ENCODE results near the gene HSPA12A. TPM values are rescaled to one million over a fixed set of nuclear protein-coding genes. Genes with fewer than 3 reads are reported as not detected.

HSPA12A gene
- total and polyA plus RNA-seq, 4 donors: 2.0 to 9.8 (median 5.0) TPM

GRCh38 chr10:116688241-116688711 is 54.1 kb downstream of the HSPA12A start:
- Histone ChIP-seq H3K4me1 (ENCODE audit: control insufficient read depth in 5 of 5, insufficient read depth in 5 of 5, low read length in 5 of 5) (peaks cover 0 to 30% (median 14%) of the 10 kb centered on the region in 5 donors), H3K27ac (ENCODE audit: low read depth in 1 of 2, low read length in 1 of 2) (peak overlapping the region in 1 of 2 donors; percentile 24), H3K36me3 (ENCODE audit: control insufficient read depth in 4 of 4, insufficient read depth in 4 of 4, low read length in 4 of 4) (no peaks in the 10 kb centered on the region), H3K4me3 (no peak overlapping the region), H3K9me3 (ENCODE audit: control insufficient read depth in 4 of 4, insufficient read depth in 3 of 4, low read length in 3 of 4) (no peaks in the 10 kb centered on the region), H3K9ac (ENCODE audit: insufficient read depth in 1 of 2, low read length in 2 of 2) (no peak overlapping the region), H3K27me3 (ENCODE audit: control insufficient read depth in 3 of 3, insufficient read depth in 3 of 3, low read length in 2 of 3) (no peaks in the 10 kb centered on the region)
- WGBS, 2 donors: 28 to 37% methylated on average over 7 of the region's 7 CpGs
- TF ChIP-seq, protein P1, sequence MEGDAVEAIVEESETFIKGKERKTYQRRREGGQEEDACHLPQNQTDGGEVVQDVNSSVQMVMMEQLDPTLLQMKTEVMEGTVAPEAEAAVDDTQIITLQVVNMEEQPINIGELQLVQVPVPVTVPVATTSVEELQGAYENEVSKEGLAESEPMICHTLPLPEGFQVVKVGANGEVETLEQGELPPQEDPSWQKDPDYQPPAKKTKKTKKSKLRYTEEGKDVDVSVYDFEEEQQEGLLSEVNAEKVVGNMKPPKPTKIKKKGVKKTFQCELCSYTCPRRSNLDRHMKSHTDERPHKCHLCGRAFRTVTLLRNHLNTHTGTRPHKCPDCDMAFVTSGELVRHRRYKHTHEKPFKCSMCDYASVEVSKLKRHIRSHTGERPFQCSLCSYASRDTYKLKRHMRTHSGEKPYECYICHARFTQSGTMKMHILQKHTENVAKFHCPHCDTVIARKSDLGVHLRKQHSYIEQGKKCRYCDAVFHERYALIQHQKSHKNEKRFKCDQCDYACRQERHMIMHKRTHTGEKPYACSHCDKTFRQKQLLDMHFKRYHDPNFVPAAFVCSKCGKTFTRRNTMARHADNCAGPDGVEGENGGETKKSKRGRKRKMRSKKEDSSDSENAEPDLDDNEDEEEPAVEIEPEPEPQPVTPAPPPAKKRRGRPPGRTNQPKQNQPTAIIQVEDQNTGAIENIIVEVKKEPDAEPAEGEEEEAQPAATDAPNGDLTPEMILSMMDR (IDR thresholded peaks at IDR 0.05; ENCODE audit: control extremely low read depth, extremely low read depth): no peak
- ATAC-seq (ENCODE audit: insufficient read depth, low FRiP score): no peak
- DNase-seq: peak; percentile 31 to 75 (median 69)

DNA sequence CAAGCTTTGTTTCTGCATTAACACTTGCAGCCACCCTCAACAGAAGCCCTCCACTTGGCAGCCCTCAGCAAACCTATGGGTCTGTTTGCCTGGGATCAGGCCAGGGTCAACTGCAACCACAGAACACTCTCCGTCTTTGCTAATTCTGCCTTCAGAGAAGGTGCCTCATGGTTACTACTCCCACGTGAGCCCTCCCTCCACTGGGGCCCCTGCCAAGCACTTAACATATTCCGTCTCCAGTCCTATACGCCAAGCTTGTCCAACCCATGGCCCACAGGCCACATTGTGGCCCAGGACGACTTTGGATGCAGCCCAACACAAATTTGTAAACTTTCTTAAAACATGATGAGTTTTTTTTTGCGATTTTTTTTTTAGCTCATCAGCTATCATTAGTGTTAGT is 54.7 kb downstream of the HSPA12A start:
- Histone ChIP-seq H3K4me3 (no peak overlapping the region), H3K9me3 (ENCODE audit: control insufficient read depth in 4 of 4, insufficient read depth in 3 of 4, low read length in 3 of 4) (no peaks in the 10 kb centered on the region), H3K27ac (ENCODE audit: low read depth in 1 of 2, low read length in 1 of 2) (no peak overlapping the region), H3K4me1 (ENCODE audit: control insufficient read depth in 5 of 5, insufficient read depth in 5 of 5, low read length in 5 of 5) (peaks cover 0 to 30% (median 14%) of the 10 kb centered on the region in 5 donors), H3K27me3 (ENCODE audit: control insufficient read depth in 3 of 3, insufficient read depth in 3 of 3, low read length in 2 of 3) (no peaks in the 10 kb centered on the region), H3K9ac (ENCODE audit: insufficient read depth in 1 of 2, low read length in 2 of 2) (no peak overlapping the region), H3K36me3 (ENCODE audit: control insufficient read depth in 4 of 4, insufficient read depth in 4 of 4, low read length in 4 of 4) (no peaks in the 10 kb centered on the region)
- peak in 2 of 3 donors; percentile 17 to 21 for DNase-seq
- TF ChIP-seq, protein P1 (IDR thresholded peaks at IDR 0.05; ENCODE audit: control extremely low read depth, extremely low read depth): no peak
- 62 to 77% methylated on average over 6 of the region's 6 CpGs for WGBS, 2 donors
- no peak for ATAC-seq (ENCODE audit: insufficient read depth, low FRiP score)

DNA sequence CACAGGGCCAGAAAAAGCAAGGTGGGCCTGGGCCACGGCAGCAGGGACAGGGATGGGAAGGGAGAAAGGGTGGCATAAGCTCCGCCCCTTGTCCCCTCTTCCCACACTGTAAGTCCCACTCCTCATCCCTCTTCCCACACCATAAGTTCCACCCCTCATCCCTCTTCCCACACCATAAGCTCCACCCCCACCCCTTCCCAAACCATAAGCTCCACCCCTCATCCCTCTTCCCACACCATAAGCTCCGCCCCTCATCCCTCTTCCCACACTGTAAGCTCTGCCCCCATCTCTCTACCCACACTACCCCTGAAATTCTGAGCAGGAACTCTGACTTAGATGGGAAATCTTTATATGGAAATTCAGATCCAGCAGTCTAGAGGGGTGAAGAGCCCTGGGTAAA is 55.7 kb downstream of the HSPA12A start:
- peaks cover 0 to 25% (median 14%) of the 10 kb centered on the region in 5 donors for H3K4me1 ChIP-seq (ENCODE audit: control insufficient read depth in 5 of 5, insufficient read depth in 5 of 5, low read length in 5 of 5)
- H3K9me3 ChIP-seq (ENCODE audit: control insufficient read depth in 4 of 4, insufficient read depth in 3 of 4, low read length in 3 of 4): no peaks in the 10 kb centered on the region
- H3K9ac ChIP-seq (ENCODE audit: insufficient read depth in 1 of 2, low read length in 2 of 2): no peak overlapping the region
- no peaks in the 10 kb centered on the region for H3K27me3 ChIP-seq (ENCODE audit: control insufficient read depth in 3 of 3, insufficient read depth in 3 of 3, low read length in 2 of 3)
- no peak for ATAC-seq (ENCODE audit: insufficient read depth, low FRiP score)
- DNase-seq: no peak
- H3K36me3 ChIP-seq (ENCODE audit: control insufficient read depth in 4 of 4, insufficient read depth in 4 of 4, low read length in 4 of 4): no peaks in the 10 kb centered on the region
- TF ChIP-seq, protein P1 (IDR thresholded peaks at IDR 0.05; ENCODE audit: control extremely low read depth, extremely low read depth): no peak
- 88 to 97% methylated on average over 3 of the region's 3 CpGs for WGBS, 2 donors
- H3K27ac ChIP-seq (ENCODE audit: low read depth in 1 of 2, low read length in 1 of 2): no peak overlapping the region
- H3K4me3 ChIP-seq: no peak overlapping the region

DNA sequence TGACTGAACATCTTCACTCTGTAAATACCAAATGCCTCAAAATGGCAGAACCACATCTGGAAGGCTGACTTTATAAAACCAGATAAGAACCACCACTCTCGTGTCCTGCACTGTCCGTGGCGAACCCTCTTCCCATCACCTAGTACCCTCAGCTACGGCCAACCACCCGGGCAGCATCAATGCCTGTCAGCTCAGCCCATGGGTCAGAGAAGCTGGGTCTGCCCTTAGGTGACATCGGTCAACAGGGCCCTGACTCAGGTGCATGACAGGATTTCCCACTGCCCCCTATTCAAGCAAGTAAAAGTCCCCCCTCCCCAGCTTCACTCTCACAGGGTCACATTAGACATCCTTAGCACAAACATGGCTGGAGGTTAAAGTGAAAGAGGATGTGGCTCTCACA is 56.6 kb downstream of the HSPA12A start:
- DNase-seq (no peak), ATAC-seq (ENCODE audit: insufficient read depth, low FRiP score) (no peak)
- TF ChIP-seq, protein P1 (IDR thresholded peaks at IDR 0.05; ENCODE audit: control extremely low read depth, extremely low read depth): no peak
- no peak overlapping the region for H3K4me3 ChIP-seq
- H3K4me1 ChIP-seq (ENCODE audit: control insufficient read depth in 5 of 5, insufficient read depth in 5 of 5, low read length in 5 of 5): peaks cover 0 to 16% (median 14%) of the 10 kb centered on the region in 5 donors
- H3K27me3 ChIP-seq (ENCODE audit: control insufficient read depth in 3 of 3, insufficient read depth in 3 of 3, low read length in 2 of 3): no peaks in the 10 kb centered on the region
- H3K27ac ChIP-seq (ENCODE audit: low read depth in 1 of 2, low read length in 1 of 2): no peak overlapping the region
- H3K9ac ChIP-seq (ENCODE audit: insufficient read depth in 1 of 2, low read length in 2 of 2): no peak overlapping the region
- WGBS, 2 donors: 94 to 96% methylated on average over 6 of the region's 6 CpGs
- no peaks in the 10 kb centered on the region for H3K36me3 ChIP-seq (ENCODE audit: control insufficient read depth in 4 of 4, insufficient read depth in 4 of 4, low read length in 4 of 4)
- no peaks in the 10 kb centered on the region for H3K9me3 ChIP-seq (ENCODE audit: control insufficient read depth in 4 of 4, insufficient read depth in 3 of 4, low read length in 3 of 4)
